ENCODE measurements around the gene ATAD1.
A peak's percentile ranks its signal among the peaks of the same experiment; 100 is the strongest.
"Not testable (repeated sequence)": the region's sequence is repeated elsewhere in the genome, so short reads cannot be mapped to it uniquely, and the experiment has no call there.

Gene ATAD1

GRCh38 chr10:87751274-87751673 lies 66.8 kb downstream of the ATAD1 start:
- no peaks in the 10 kb centered on the region for H3K9me2 ChIP-seq (replicated peaks; ENCODE audit: low read depth, low read length)
- no peaks in the 10 kb centered on the region for H3K79me2 ChIP-seq (ENCODE audit: insufficient read depth, low read length)
- peaks cover 5% of the 10 kb centered on the region; the same call in 1 of the 2 replicates for H3F3A ChIP-seq (ENCODE audit: low read depth)
- no peaks in the 10 kb centered on the region for H4K20me1 ChIP-seq (ENCODE audit: insufficient read depth, low read length, poor library complexity, severe bottlenecking)
- no peak overlapping the region for H3K4me2 ChIP-seq (ENCODE audit: low read depth, low read length, poor library complexity, severe bottlenecking)
- peaks cover 17% of the 10 kb centered on the region for H3K4me1 ChIP-seq (ENCODE audit: insufficient read depth, low read length, poor library complexity, severe bottlenecking)
- H3K36me3 ChIP-seq (ENCODE audit: insufficient read depth, low read length): peaks cover 31% of the 10 kb centered on the region; the same call in 1 of the 2 replicates
- H3K4me3 ChIP-seq (ENCODE audit: low read length, poor library complexity, severe bottlenecking): no peak overlapping the region
- no peak overlapping the region for H2AFZ ChIP-seq (ENCODE audit: low read length)
- TF ChIP-seq CTCF (conservative IDR thresholded peaks at IDR 0.05; ENCODE audit: low read length) (no peak), EZH2phosphoT487 (IDR thresholded peaks at IDR 0.05; ENCODE audit: borderline replicate concordance) (no peak)
- no peaks in the 10 kb centered on the region for H3K27me3 ChIP-seq (ENCODE audit: insufficient read depth, low read length, poor library complexity, severe bottlenecking)
- H3K9me3 ChIP-seq (ENCODE audit: insufficient read depth, low read depth, low read length): no peaks in the 10 kb centered on the region
- no peak overlapping the region for H3K9ac ChIP-seq (ENCODE audit: low read depth, low read length, poor library complexity, severe bottlenecking)

GRCh38 chr10:87750817-87751216 lies 67.2 kb downstream of the ATAD1 start:
- Histone ChIP-seq H3K27me3 (ENCODE audit: insufficient read depth, low read length, poor library complexity, severe bottlenecking) (no peaks in the 10 kb centered on the region), H3K4me1 (ENCODE audit: insufficient read depth, low read length, poor library complexity, severe bottlenecking) (peaks cover 17% of the 10 kb centered on the region), H3K9ac (ENCODE audit: low read depth, low read length, poor library complexity, severe bottlenecking) (no peak overlapping the region), H3K4me3 (ENCODE audit: low read length, poor library complexity, severe bottlenecking) (no peak overlapping the region), H3K36me3 (ENCODE audit: insufficient read depth, low read length) (peaks cover 27% of the 10 kb centered on the region; the same call in 1 of the 2 replicates), H2AFZ (ENCODE audit: low read length) (no peak overlapping the region), H3F3A (ENCODE audit: low read depth) (peaks cover 5% of the 10 kb centered on the region; the same call in 1 of the 2 replicates), H3K4me2 (ENCODE audit: low read depth, low read length, poor library complexity, severe bottlenecking) (peak overlapping the region; percentile 25), H3K9me2 (replicated peaks; ENCODE audit: low read depth, low read length) (no peaks in the 10 kb centered on the region), H3K79me2 (ENCODE audit: insufficient read depth, low read length) (no peaks in the 10 kb centered on the region), H3K9me3 (ENCODE audit: insufficient read depth, low read depth, low read length) (no peaks in the 10 kb centered on the region), H4K20me1 (ENCODE audit: insufficient read depth, low read length, poor library complexity, severe bottlenecking) (no peaks in the 10 kb centered on the region)
- TF ChIP-seq CTCF (conservative IDR thresholded peaks at IDR 0.05; ENCODE audit: low read length) (no peak), EZH2phosphoT487 (IDR thresholded peaks at IDR 0.05; ENCODE audit: borderline replicate concordance) (no peak)

GRCh38 chr10:87750001-87750671 lies 67.9 kb downstream of the ATAD1 start:
- H3K9me3 ChIP-seq (ENCODE audit: insufficient read depth, low read depth, low read length): no peaks in the 10 kb centered on the region
- peaks cover 21% of the 10 kb centered on the region; the same call in 1 of the 2 replicates for H3K36me3 ChIP-seq (ENCODE audit: insufficient read depth, low read length)
- no peaks in the 10 kb centered on the region for H3K79me2 ChIP-seq (ENCODE audit: insufficient read depth, low read length)
- H4K20me1 ChIP-seq (ENCODE audit: insufficient read depth, low read length, poor library complexity, severe bottlenecking): no peaks in the 10 kb centered on the region
- H3K9me2 ChIP-seq (replicated peaks; ENCODE audit: low read depth, low read length): no peaks in the 10 kb centered on the region
- no peak overlapping the region for H2AFZ ChIP-seq (ENCODE audit: low read length)
- TF ChIP-seq CTCF (conservative IDR thresholded peaks at IDR 0.05; ENCODE audit: low read length): no peak
- no peak for TF ChIP-seq EZH2phosphoT487 (IDR thresholded peaks at IDR 0.05; ENCODE audit: borderline replicate concordance)
- H3K4me1 ChIP-seq (ENCODE audit: insufficient read depth, low read length, poor library complexity, severe bottlenecking): peaks cover 17% of the 10 kb centered on the region
- peak overlapping the region; percentile 25 for H3K4me2 ChIP-seq (ENCODE audit: low read depth, low read length, poor library complexity, severe bottlenecking)
- peaks cover 5% of the 10 kb centered on the region; the same call in 1 of the 2 replicates for H3F3A ChIP-seq (ENCODE audit: low read depth)
- H3K4me3 ChIP-seq (ENCODE audit: low read length, poor library complexity, severe bottlenecking): no peak overlapping the region
- H3K9ac ChIP-seq (ENCODE audit: low read depth, low read length, poor library complexity, severe bottlenecking): no peak overlapping the region
- no peaks in the 10 kb centered on the region for H3K27me3 ChIP-seq (ENCODE audit: insufficient read depth, low read length, poor library complexity, severe bottlenecking)

GRCh38 chr10:87748244-87748643 lies 69.8 kb downstream of the ATAD1 start:
- not testable (repeated sequence) for H3K9me2 ChIP-seq (replicated peaks; ENCODE audit: low read depth, low read length); H3K9ac ChIP-seq (ENCODE audit: low read depth, low read length, poor library complexity, severe bottlenecking); H4K20me1 ChIP-seq (ENCODE audit: insufficient read depth, low read length, poor library complexity, severe bottlenecking); H3K27me3 ChIP-seq (ENCODE audit: insufficient read depth, low read length, poor library complexity, severe bottlenecking); H3K4me2 ChIP-seq (ENCODE audit: low read depth, low read length, poor library complexity, severe bottlenecking); H2AFZ ChIP-seq (ENCODE audit: low read length); H3K9me3 ChIP-seq (ENCODE audit: insufficient read depth, low read depth, low read length); H3K36me3 ChIP-seq (ENCODE audit: insufficient read depth, low read length); H3K4me3 ChIP-seq (ENCODE audit: low read length, poor library complexity, severe bottlenecking); H3F3A ChIP-seq (ENCODE audit: low read depth); H3K79me2 ChIP-seq (ENCODE audit: insufficient read depth, low read length)
- H3K4me1 ChIP-seq (ENCODE audit: insufficient read depth, low read length, poor library complexity, severe bottlenecking): peaks cover 17% of the 10 kb centered on the region
